Ascending aorta (tissue), 2 donors: ENCODE results near the gene RECQL. TPM values are rescaled to one million over a fixed set of nuclear protein-coding genes. Genes with fewer than 3 reads are reported as not detected.
A peak's percentile ranks its signal among the peaks of the same experiment; 100 is the strongest.

Experiments used
- DNase-seq, 2 donors: peaks; one replicate each; pipeline ENCODE4 v3.0.0-alpha.2; 2019; ENCODE audit warnings: low spot score in 2 of 2
- H3K27ac ChIP-seq, 2 donors: fragments of 200-600 bp; sonication (generic); one replicate each; pipeline ENCODE4 v1.5.1; 2016 to 2017; ENCODE audit warnings: mild to moderate bottlenecking in 1 of 2
- H3K27me3 ChIP-seq: fragments of 200-600 bp; sonication (generic); one replicate; pipeline ENCODE4 v1.5.1; 2017
- H3K36me3 ChIP-seq, 2 donors: fragments of 200-600 bp; sonication (generic); one replicate each; pipeline ENCODE4 v1.5.1; 2016
- H3K4me1 ChIP-seq, 2 donors: fragments of 200-600 bp; sonication (generic); one replicate each; pipeline ENCODE4 v1.5.1; 2016 to 2017; ENCODE audit warnings: mild to moderate bottlenecking in 1 of 2
- H3K4me3 ChIP-seq, 2 donors: fragments of 200-600 bp; sonication (generic); one replicate each; pipeline ENCODE4 v1.5.1; 2016 to 2017; ENCODE audit warnings: mild to moderate bottlenecking in 1 of 2
- H3K9me3 ChIP-seq, 2 donors: fragments of 200-600 bp; sonication (generic); one replicate each; pipeline ENCODE4 v1.5.1; 2016
- CTCF ChIP-seq, 3 experiments: fragments of 200-600 bp in 2 of 3; fragments of 450-650 bp in 1 of 3; sonication (generic) in 2 of 3; IDR thresholded peaks; one replicate each; pipeline ENCODE4 v1.5.1; 2016 to 2019; ENCODE audit warnings: antibody characterized with exemption in 3 of 3, mild to moderate bottlenecking in 1 of 3, moderate library complexity in 1 of 3
- intact Hi-C: fragments of 100-400 bp; cut with DNase I; formaldehyde crosslinking; loops from one replicate; pipeline ENCODE4 v1.15.1; 2023
- total RNA-seq: library from RNA; depleted of rRNA; stranded (reverse); fragments of >200 nt; gene quantifications from one replicate; pipeline ENCODE4 v1.1.0, GENCODE V29; 2016

Gene RECQL
- total RNA-seq, 1 donor from 2014 or later = 8.7 TPM

GRCh38 chr12:21518451-21518850 is 17.0 kb upstream of the RECQL start:
- Histone ChIP-seq H3K9me3 (no peaks in the 10 kb centered on the region), H3K36me3 (peaks cover 10 to 38% of the 10 kb centered on the region in 2 donors), H3K27ac (no peak overlapping the region), H3K4me3 (no peak overlapping the region), H3K4me1 (no peaks in the 10 kb centered on the region), H3K27me3 (no peaks in the 10 kb centered on the region)
- intact Hi-C loops = no loop called here
- TF ChIP-seq CTCF (IDR thresholded peaks at IDR 0.05) = no peak
- no peak for DNase-seq

- Histone ChIP-seq H3K4me1 (no peaks in the 10 kb centered on the region), H3K27me3 (no peaks in the 10 kb centered on the region), H3K4me3 (no peak overlapping the region), H3K36me3 (peaks cover 19 to 59% of the 10 kb centered on the region in 2 donors), H3K9me3 (no peaks in the 10 kb centered on the region), H3K27ac (no peak overlapping the region)
- TF ChIP-seq CTCF (IDR thresholded peaks at IDR 0.05) = no peak
- intact Hi-C loops = no loop called here
- no peak for DNase-seq
Observed at GRCh38 chr12:21516281-21516680, 14.8 kb upstream of the RECQL start.

GRCh38 chr12:21509768-21510167 is 8.3 kb upstream of the RECQL start:
- Histone ChIP-seq H3K36me3 (peaks cover 19 to 55% of the 10 kb centered on the region in 2 donors), H3K9me3 (no peaks in the 10 kb centered on the region), H3K27me3 (no peaks in the 10 kb centered on the region), H3K4me3 (no peak overlapping the region), H3K27ac (no peak overlapping the region), H3K4me1 (no peaks in the 10 kb centered on the region)
- intact Hi-C loops = loop anchor here (10.0 kb wide), 1 partner anchor 1115 kb away; the partner anchor contains the start of gene ETNK1
- no peak for DNase-seq
- no peak for TF ChIP-seq CTCF (IDR thresholded peaks at IDR 0.05)

- DNase-seq = no peak
- Histone ChIP-seq H3K27ac (no peak overlapping the region), H3K27me3 (no peaks in the 10 kb centered on the region), H3K36me3 (peaks cover 10 to 38% of the 10 kb centered on the region in 2 donors), H3K4me3 (no peak overlapping the region), H3K9me3 (no peaks in the 10 kb centered on the region), H3K4me1 (peaks cover 0 to 9% of the 10 kb centered on the region in 2 donors)
- TF ChIP-seq CTCF (IDR thresholded peaks at IDR 0.05) = no peak
- intact Hi-C loops = loop anchor here (10.0 kb wide), 1 partner anchor 1117 kb away; the partner anchor contains the start of gene ETNK1
Observed at GRCh38 chr12:21507849-21508248, 6.4 kb upstream of the RECQL start.

GRCh38 chr12:21505888-21506287 is 4.5 kb upstream of the RECQL start:
- H3K4me3 ChIP-seq = no peak overlapping the region
- no peaks in the 10 kb centered on the region for H3K9me3 ChIP-seq
- peaks cover 0 to 15% of the 10 kb centered on the region in 2 donors for H3K4me1 ChIP-seq
- intact Hi-C loops = loop anchor here (10.0 kb wide), 1 partner anchor 1119 kb away; the partner anchor contains the start of gene ETNK1
- no peak for TF ChIP-seq CTCF (IDR thresholded peaks at IDR 0.05)
- H3K36me3 ChIP-seq = peaks cover 6 to 20% of the 10 kb centered on the region in 2 donors
- no peak overlapping the region for H3K27ac ChIP-seq
- no peaks in the 10 kb centered on the region for H3K27me3 ChIP-seq
- no peak for DNase-seq

- no peak for DNase-seq
- no peak for TF ChIP-seq CTCF (IDR thresholded peaks at IDR 0.05)
- Histone ChIP-seq H3K4me3 (peak overlapping the region in 1 of 2 donors; percentile 99), H3K27ac (no peak overlapping the region), H3K9me3 (no peaks in the 10 kb centered on the region), H3K4me1 (peaks cover 0 to 25% of the 10 kb centered on the region in 2 donors), H3K27me3 (no peaks in the 10 kb centered on the region), H3K36me3 (peaks cover 4 to 14% of the 10 kb centered on the region in 2 donors)
- intact Hi-C loops = loop anchor here (5.0 to 10.0 kb wide), 3 partner anchors 66 to 1122 kb away; partner anchors contain the start of genes ETNK1 and PYROXD1
Observed at GRCh38 chr12:21502872-21503271, 1.4 kb upstream of the RECQL start.
